BLaER1 treated with 17β-estradiol and CSF1 and Interleukin-3, amounts not matched to agents 10 nM and 100 nM (cell line): ENCODE measurements around the gene FUT2.

Experiments
- H3K27ac ChIP-seq, 11 experiments: shearing (Covaris generic); formaldehyde crosslinking; 2 replicates each; pipeline ENCODE4 v1.8.1; 2022
- H3K27me3 ChIP-seq, 11 experiments: shearing (Covaris generic); formaldehyde crosslinking; 2 replicates each; pipeline ENCODE4 v1.8.1; 2022
- H3K36me3 ChIP-seq, 11 experiments: shearing (Covaris generic); formaldehyde crosslinking; 2 replicates each; pipeline ENCODE4 v1.8.1; 2022
- H3K4me1 ChIP-seq, 10 experiments: shearing (Covaris generic); formaldehyde crosslinking; 2 replicates each; pipeline ENCODE4 v1.8.1; 2022
- H3K4me2 ChIP-seq, 11 experiments: shearing (Covaris generic); formaldehyde crosslinking; 2 replicates each; pipeline ENCODE4 v1.8.1; 2022
- H3K4me3 ChIP-seq, 10 experiments: shearing (Covaris generic); formaldehyde crosslinking; 2 replicates each; pipeline ENCODE4 v1.8.1; 2022
- H3K9ac ChIP-seq, 11 experiments: shearing (Covaris generic); formaldehyde crosslinking; 2 replicates each; pipeline ENCODE4 v1.8.1; 2022
- H3K9me3 ChIP-seq, 11 experiments: shearing (Covaris generic); formaldehyde crosslinking; replicated peaks in 1 of 11; 2 replicates each; pipeline ENCODE4 v1.8.1; 2022
- H4K20me1 ChIP-seq, 11 experiments: shearing (Covaris generic); formaldehyde crosslinking; 2 replicates each; pipeline ENCODE4 v1.8.1; 2022
- Cebpa-rat ChIP-seq, 11 experiments: shearing (Covaris generic); IDR thresholded peaks; 2 replicates each; pipeline ENCODE4 v1.8.1; 2022

FUT2 gene

GRCh38 chr19:48695743-48696352, at the start of gene FUT2:
FUT2 (plus strand) TSS chr19:48695971; CDS start chr19:48702957, 6,986 bp downstream.
- H3K9me3 ChIP-seq = no peaks in the 10 kb centered on the region
- H3K27ac ChIP-seq = peak within 1 kb of the TSS in 10 of 11 experiments; percentile 49 to 80 (median 68); a peak in 20 of 22 replicates
- peak within 1 kb of the TSS; percentile 46 to 79 (median 72) for H3K9ac ChIP-seq
- peak within 1 kb of the TSS; percentile 84 to 98 (median 96) for H3K4me2 ChIP-seq
- H4K20me1 ChIP-seq = no peaks in the 10 kb centered on the region
- H3K4me3 ChIP-seq = peak within 1 kb of the TSS; percentile 39 to 68 (median 54)
- peaks cover 0 to 3% (median 0%) of the 10 kb centered on the region in 11 experiments; a peak in 1 of 22 replicates for H3K27me3 ChIP-seq
- peaks cover 29 to 41% (median 34%) of the 10 kb centered on the region in 10 experiments for H3K4me1 ChIP-seq
- H3K36me3 ChIP-seq = peaks cover 0 to 4% (median 0%) of the 10 kb centered on the region in 11 experiments; a peak in 2 of 22 replicates
- no peak for TF ChIP-seq Cebpa-rat (IDR thresholded peaks at IDR 0.05)

GRCh38 chr19:48646001-48646721, 49.6 kb upstream of the FUT2 start, which contains the start of gene CA11:
CA11 (minus strand) TSS chr19:48646187; CDS start chr19:48645632, 555 bp downstream.
- H3K4me3 ChIP-seq = peak within 1 kb of the TSS; percentile 60 to 71 (median 64)
- no peaks in the 10 kb centered on the region for H3K27me3 ChIP-seq
- no peaks in the 10 kb centered on the region for H4K20me1 ChIP-seq
- TF ChIP-seq Cebpa-rat (IDR thresholded peaks at IDR 0.05) = no peak
- H3K27ac ChIP-seq = peak within 1 kb of the TSS; percentile 82 to 100 (median 97)
- H3K9me3 ChIP-seq = no peaks in the 10 kb centered on the region
- H3K4me1 ChIP-seq = peaks cover 49 to 73% (median 69%) of the 10 kb centered on the region in 10 experiments
- H3K4me2 ChIP-seq = peak within 1 kb of the TSS; percentile 94 to 100 (median 100)
- H3K9ac ChIP-seq = peak within 1 kb of the TSS; percentile 82 to 92 (median 87)
- H3K36me3 ChIP-seq = no peaks in the 10 kb centered on the region

- H3K9ac ChIP-seq = peak overlapping the region; percentile 82 to 92 (median 87); a peak in 21 of 22 replicates
- H3K36me3 ChIP-seq = no peaks in the 10 kb centered on the region
- peak overlapping the region; percentile 72 to 100 (median 98) for H3K4me2 ChIP-seq
- peak overlapping the region; percentile 82 to 100 (median 97); a peak in 21 of 22 replicates for H3K27ac ChIP-seq
- peak overlapping the region in 9 of 10 experiments; percentile 60 to 71 (median 64); a peak in 13 of 20 replicates for H3K4me3 ChIP-seq
- H3K4me1 ChIP-seq = peaks cover 53 to 80% (median 75%) of the 10 kb centered on the region in 10 experiments
- H3K27me3 ChIP-seq = no peaks in the 10 kb centered on the region
- H4K20me1 ChIP-seq = no peaks in the 10 kb centered on the region
- TF ChIP-seq Cebpa-rat (IDR thresholded peaks at IDR 0.05) = no peak
- no peaks in the 10 kb centered on the region for H3K9me3 ChIP-seq
These were observed 49.0 kb upstream of the FUT2 start for GRCh38 chr19:48646722-48647216.

- Histone ChIP-seq H3K4me2 (peak overlapping the region; percentile 62 to 88 (median 77)), H3K27ac (peak overlapping the region; percentile 94 to 100 (median 97)), H3K9me3 (no peaks in the 10 kb centered on the region), H3K9ac (peak overlapping the region; percentile 81 to 92 (median 84); a peak in 21 of 22 replicates), H3K36me3 (no peaks in the 10 kb centered on the region), H3K27me3 (no peaks in the 10 kb centered on the region), H3K4me3 (peak overlapping the region in 3 of 10 experiments; percentile 21 to 27 (median 23); a peak in 4 of 20 replicates), H4K20me1 (no peaks in the 10 kb centered on the region), H3K4me1 (peaks cover 64 to 86% (median 83%) of the 10 kb centered on the region in 10 experiments)
- TF ChIP-seq Cebpa-rat (IDR thresholded peaks at IDR 0.05) = no peak
These were observed 47.6 kb upstream of the FUT2 start for GRCh38 chr19:48648134-48648533.

- H3K36me3 ChIP-seq = no peaks in the 10 kb centered on the region
- TF ChIP-seq Cebpa-rat (IDR thresholded peaks at IDR 0.05) = no peak
- peak overlapping the region in 9 of 11 experiments; percentile 62 to 88 (median 77); a peak in 15 of 22 replicates for H3K4me2 ChIP-seq
- peak overlapping the region in 6 of 11 experiments; percentile 18 to 92 (median 86); a peak in 9 of 22 replicates for H3K9ac ChIP-seq
- H4K20me1 ChIP-seq = no peaks in the 10 kb centered on the region
- peaks cover 67 to 87% (median 80%) of the 10 kb centered on the region in 10 experiments for H3K4me1 ChIP-seq
- no peaks in the 10 kb centered on the region for H3K27me3 ChIP-seq
- no peaks in the 10 kb centered on the region for H3K9me3 ChIP-seq
- H3K27ac ChIP-seq = peak overlapping the region in 10 of 11 experiments; percentile 0 to 100 (median 96); a peak in 19 of 22 replicates
- no peak overlapping the region for H3K4me3 ChIP-seq
These were observed 44.6 kb upstream of the FUT2 start for GRCh38 chr19:48650974-48651682.

GRCh38 chr19:48651683-48652048, 44.1 kb upstream of the FUT2 start:
- H3K4me1 ChIP-seq = peaks cover 67 to 85% (median 81%) of the 10 kb centered on the region in 10 experiments
- no peaks in the 10 kb centered on the region for H4K20me1 ChIP-seq
- H3K4me3 ChIP-seq = no peak overlapping the region
- H3K36me3 ChIP-seq = no peaks in the 10 kb centered on the region
- peak overlapping the region in 10 of 11 experiments; percentile 12 to 100 (median 96); a peak in 19 of 22 replicates for H3K27ac ChIP-seq
- peak overlapping the region in 8 of 11 experiments; percentile 17 to 58 (median 50); a peak in 11 of 22 replicates for H3K9ac ChIP-seq
- TF ChIP-seq Cebpa-rat (IDR thresholded peaks at IDR 0.05) = no peak
- peak overlapping the region in 10 of 11 experiments; percentile 27 to 83 (median 63); a peak in 18 of 22 replicates for H3K4me2 ChIP-seq
- no peaks in the 10 kb centered on the region for H3K27me3 ChIP-seq
- H3K9me3 ChIP-seq = no peaks in the 10 kb centered on the region

GRCh38 chr19:48654299-48655059, 41.3 kb upstream of the FUT2 start:
- H3K36me3 ChIP-seq = no peaks in the 10 kb centered on the region
- H3K9ac ChIP-seq = peak overlapping the region in 10 of 11 experiments; percentile 1 to 68 (median 50); a peak in 17 of 22 replicates
- no peak overlapping the region for H3K4me3 ChIP-seq
- H3K9me3 ChIP-seq = no peaks in the 10 kb centered on the region
- H4K20me1 ChIP-seq = no peaks in the 10 kb centered on the region
- no peaks in the 10 kb centered on the region for H3K27me3 ChIP-seq
- peak overlapping the region in 9 of 11 experiments; percentile 15 to 100 (median 94); a peak in 20 of 22 replicates for H3K27ac ChIP-seq
- peaks cover 47 to 73% (median 61%) of the 10 kb centered on the region in 10 experiments for H3K4me1 ChIP-seq
- TF ChIP-seq Cebpa-rat (IDR thresholded peaks at IDR 0.05) = no peak
- H3K4me2 ChIP-seq = peak overlapping the region; percentile 23 to 78 (median 64); a peak in 21 of 22 replicates
